ENCODE data around the gene FOSB. TPM values are rescaled to one million over a fixed set of nuclear protein-coding genes. Genes with fewer than 3 reads are reported as not detected.
A peak's percentile ranks its signal among the peaks of the same experiment; 100 is the strongest.

FOSB gene
- total RNA-seq, 1 experiment from 2014 or later: 0.80 TPM

GRCh38 chr19:45484273-45484945, 16.6 kb downstream of the FOSB start:
- DNase-seq (ENCODE audit: low read depth): peak; percentile 49

- DNase-seq (ENCODE audit: low read depth): peak; percentile 97
Measured at GRCh38 chr19:45485305-45486077, 17.7 kb downstream of the FOSB start.

GRCh38 chr19:45488708-45489107, 20.9 kb downstream of the FOSB start:
- DNase-seq (ENCODE audit: low read depth): no peak

- no peak for DNase-seq (ENCODE audit: low read depth)
Measured at GRCh38 chr19:45489216-45489855, 21.5 kb downstream of the FOSB start.

- DNase-seq (ENCODE audit: low read depth): no peak
Measured at GRCh38 chr19:45492137-45492626, 24.4 kb downstream of the FOSB start.

- DNase-seq (ENCODE audit: low read depth): peak; percentile 60
Measured at GRCh38 chr19:45492627-45493470, 25.1 kb downstream of the FOSB start.

GRCh38 chr19:45494261-45494916, 26.6 kb downstream of the FOSB start:
- no peak for DNase-seq (ENCODE audit: low read depth)

- no peak for DNase-seq (ENCODE audit: low read depth)
Measured at GRCh38 chr19:45495178-45495577, 27.4 kb downstream of the FOSB start.

GRCh38 chr19:45496349-45496953, 28.7 kb downstream of the FOSB start:
- DNase-seq (ENCODE audit: low read depth): peak; percentile 53

GRCh38 chr19:45497791-45498190, 30.0 kb downstream of the FOSB start:
- DNase-seq (ENCODE audit: low read depth): no peak

GRCh38 chr19:45498411-45499195, 30.8 kb downstream of the FOSB start, which contains the start of gene PPM1N:
Gene PPM1N, plus strand, starts transcription at chr19:45498443. Its CDS starts 30 bp downstream, at chr19:45498473.
- peak; percentile 62 for DNase-seq (ENCODE audit: low read depth)

GRCh38 chr19:45499196-45500180, 31.7 kb downstream of the FOSB start:
- DNase-seq (ENCODE audit: low read depth): peak; percentile 75

- DNase-seq (ENCODE audit: low read depth): no peak
Measured at GRCh38 chr19:45500918-45501729, 33.3 kb downstream of the FOSB start.

GRCh38 chr19:45501730-45502014, 33.9 kb downstream of the FOSB start:
- no peak for DNase-seq (ENCODE audit: low read depth)

GRCh38 chr19:45502111-45502510, 34.3 kb downstream of the FOSB start:
- no peak for DNase-seq (ENCODE audit: low read depth)

GRCh38 chr19:45503909-45504308, 36.1 kb downstream of the FOSB start:
- DNase-seq (ENCODE audit: low read depth): no peak

GRCh38 chr19:45505151-45505995, 37.6 kb downstream of the FOSB start:
- DNase-seq (ENCODE audit: low read depth): peak; percentile 44
